Stimulated activated CD8-positive, alpha-beta memory T cell treated with anti-CD3 and anti-CD28 coated beads, Interleukin-12 subunit alpha, Interleukin-12 subunit beta, amount 100 ng/mL, for 1 hour (primary cell): ENCODE data around the gene ANXA11.

ENCODE experiments used
- DNase-seq: peaks from one replicate; pipeline ENCODE4 v3.0.0-alpha.2; 2020; ENCODE audit warnings: low read depth

ANXA11 gene

DNA sequence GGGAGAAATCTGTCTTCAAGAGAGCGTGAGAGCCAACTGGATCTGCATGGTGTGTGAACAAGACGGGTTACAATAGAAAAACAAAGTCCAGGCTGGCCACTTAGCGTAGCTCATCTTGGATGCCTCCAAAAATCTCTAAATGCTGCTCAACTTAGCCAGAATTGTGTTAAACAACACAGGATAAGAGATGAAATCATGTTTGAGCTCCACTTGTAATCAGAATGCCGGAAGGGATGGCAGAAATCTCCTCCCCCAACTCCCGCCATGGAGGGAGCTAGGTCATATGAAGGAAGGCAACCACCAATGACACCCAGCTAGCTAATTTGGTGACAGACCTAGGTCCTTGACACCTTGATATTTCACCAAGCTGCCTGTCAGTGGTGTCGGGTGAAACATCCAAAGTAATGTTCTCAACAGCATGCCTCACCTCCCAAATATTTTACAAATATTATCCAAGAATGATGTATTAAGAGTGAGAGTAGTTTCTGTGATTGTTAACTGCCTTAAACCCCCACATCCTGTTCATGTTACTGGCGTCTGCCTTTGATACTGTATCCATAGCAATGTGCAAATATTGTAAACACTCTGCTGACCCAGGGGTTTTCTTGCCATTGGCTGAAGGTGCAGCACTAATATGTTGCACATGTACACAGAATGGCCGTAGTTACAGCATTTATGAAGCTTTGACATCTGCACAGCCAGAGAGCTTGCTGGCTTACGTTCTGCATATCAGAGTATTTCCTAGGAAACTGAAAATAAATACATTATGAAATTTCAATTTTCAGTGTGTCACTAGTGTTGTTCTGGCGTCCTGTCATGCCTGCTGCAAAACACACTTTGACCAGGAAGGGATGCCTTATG lies 101.0 kb downstream of the ANXA11 start:
- DNase-seq = no peak
